ENCODE data around the gene ARID1B.

- no peak for TF ChIP-seq EZH2 (IDR thresholded peaks at IDR 0.05; ENCODE audit: borderline replicate concordance, insufficient read depth, low read depth, low read length, poor library complexity, severe bottlenecking)
- TF ChIP-seq, protein P1, sequence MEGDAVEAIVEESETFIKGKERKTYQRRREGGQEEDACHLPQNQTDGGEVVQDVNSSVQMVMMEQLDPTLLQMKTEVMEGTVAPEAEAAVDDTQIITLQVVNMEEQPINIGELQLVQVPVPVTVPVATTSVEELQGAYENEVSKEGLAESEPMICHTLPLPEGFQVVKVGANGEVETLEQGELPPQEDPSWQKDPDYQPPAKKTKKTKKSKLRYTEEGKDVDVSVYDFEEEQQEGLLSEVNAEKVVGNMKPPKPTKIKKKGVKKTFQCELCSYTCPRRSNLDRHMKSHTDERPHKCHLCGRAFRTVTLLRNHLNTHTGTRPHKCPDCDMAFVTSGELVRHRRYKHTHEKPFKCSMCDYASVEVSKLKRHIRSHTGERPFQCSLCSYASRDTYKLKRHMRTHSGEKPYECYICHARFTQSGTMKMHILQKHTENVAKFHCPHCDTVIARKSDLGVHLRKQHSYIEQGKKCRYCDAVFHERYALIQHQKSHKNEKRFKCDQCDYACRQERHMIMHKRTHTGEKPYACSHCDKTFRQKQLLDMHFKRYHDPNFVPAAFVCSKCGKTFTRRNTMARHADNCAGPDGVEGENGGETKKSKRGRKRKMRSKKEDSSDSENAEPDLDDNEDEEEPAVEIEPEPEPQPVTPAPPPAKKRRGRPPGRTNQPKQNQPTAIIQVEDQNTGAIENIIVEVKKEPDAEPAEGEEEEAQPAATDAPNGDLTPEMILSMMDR (IDR thresholded peaks at IDR 0.05): no peak
These were observed 246.8 kb downstream of the ARID1B start for GRCh38 chr6:157023958-157024357.
